OCI-LY3 (cell line): ENCODE data around the gene ELMO1.

Experiments
- H2AFZ ChIP-seq: fragments of 200-600, 300-600 bp; shearing (Covaris generic); 2 replicates; pipeline ENCODE4 v1.6.0; 2014; ENCODE audit warnings: antibody characterized with exemption, low read depth, low read length
- H3K27ac ChIP-seq: fragments of 200-600, 300-600 bp; sonication (generic); 2 replicates; pipeline ENCODE4 v1.5.1; 2014; ENCODE audit warnings: mild to moderate bottlenecking, low read length, moderate library complexity, mixed read lengths
- H3K27me3 ChIP-seq: fragments of 200-600, 300-600 bp; sonication (generic); 2 replicates; pipeline ENCODE4 v1.6.1; 2014; ENCODE audit warnings: low read depth, low read length, mixed read lengths
- H3K36me3 ChIP-seq: fragments of 200-600, 300-600 bp; sonication (generic); replicated peaks from 2 replicates; pipeline ENCODE3; 2014; ENCODE audit warnings: low read depth, low read length, mixed read lengths
- H3K4me1 ChIP-seq: fragments of 300-600, 200-600 bp; sonication (generic); 2 replicates; pipeline ENCODE4 v1.6.1; 2014; ENCODE audit warnings: low read length, mixed read lengths
- H3K4me2 ChIP-seq: fragments of 200-600, 300-600 bp; sonication (generic); 2 replicates; pipeline ENCODE4 v1.6.1; 2014; ENCODE audit warnings: low read length, mixed read lengths
- H3K4me3 ChIP-seq: fragments of 300-600, 200-600 bp; sonication (generic); 2 replicates; pipeline ENCODE4 v1.5.1; 2014; ENCODE audit warnings: antibody characterized with exemption, mild to moderate bottlenecking, low read length, moderate library complexity
- H3K79me2 ChIP-seq: fragments of 300-600, 200-600 bp; shearing (Covaris generic); 2 replicates; pipeline ENCODE4 v1.6.1; 2014; ENCODE audit warnings: mild to moderate bottlenecking, low read length, mixed read lengths
- H3K9ac ChIP-seq: fragments of 300-600, 200-600 bp; shearing (Covaris generic); 2 replicates; pipeline ENCODE4 v1.6.0; 2014; ENCODE audit warnings: mild to moderate bottlenecking, low read length, moderate library complexity
- H3K9me3 ChIP-seq: fragments of 200-600, 300-600 bp; shearing (Covaris generic); 2 replicates; pipeline ENCODE4 v1.6.1; 2014; ENCODE audit warnings: low read length, mixed read lengths; ENCODE audit not compliant: insufficient read depth
- H4K20me1 ChIP-seq: fragments of 200-600, 300-600 bp; sonication (generic); 2 replicates; pipeline ENCODE4 v1.6.1; 2016; ENCODE audit warnings: low read length, mixed read lengths; ENCODE audit not compliant: insufficient read depth
- CTCF ChIP-seq: fragments of 200-600, 300-600 bp; sonication (generic); IDR thresholded peaks from 2 replicates; pipeline ENCODE4 v1.5.1; 2014; ENCODE audit warnings: antibody characterized with exemption, low read length, low read depth
- EZH2phosphoT487 ChIP-seq: fragments of 200-600 bp; shearing (Covaris generic); IDR thresholded peaks from 2 replicates; pipeline ENCODE4 v1.6.1; 2018; ENCODE audit warnings: antibody characterized with exemption, mixed run types, low read depth

The ELMO1 gene

GRCh38 chr7:37216156-37216852 lies 232.4 kb downstream of the ELMO1 start:
- H3K9me3 ChIP-seq, result no peaks in the 10 kb centered on the region
- no peak for TF ChIP-seq CTCF
- no peak for TF ChIP-seq EZH2phosphoT487
- no peak overlapping the region for H3K4me2 ChIP-seq
- no peak overlapping the region for H2AFZ ChIP-seq
- H3K79me2 ChIP-seq, result peaks cover 51% of the 10 kb centered on the region
- H3K4me1 ChIP-seq, result peaks cover 29% of the 10 kb centered on the region
- no peak overlapping the region for H3K9ac ChIP-seq
- H3K36me3 ChIP-seq, result peaks cover 63% of the 10 kb centered on the region
- no peak overlapping the region for H3K4me3 ChIP-seq
- H3K27me3 ChIP-seq, result no peaks in the 10 kb centered on the region
- peaks cover 64% of the 10 kb centered on the region for H4K20me1 ChIP-seq
- no peak overlapping the region for H3K27ac ChIP-seq

DNA sequence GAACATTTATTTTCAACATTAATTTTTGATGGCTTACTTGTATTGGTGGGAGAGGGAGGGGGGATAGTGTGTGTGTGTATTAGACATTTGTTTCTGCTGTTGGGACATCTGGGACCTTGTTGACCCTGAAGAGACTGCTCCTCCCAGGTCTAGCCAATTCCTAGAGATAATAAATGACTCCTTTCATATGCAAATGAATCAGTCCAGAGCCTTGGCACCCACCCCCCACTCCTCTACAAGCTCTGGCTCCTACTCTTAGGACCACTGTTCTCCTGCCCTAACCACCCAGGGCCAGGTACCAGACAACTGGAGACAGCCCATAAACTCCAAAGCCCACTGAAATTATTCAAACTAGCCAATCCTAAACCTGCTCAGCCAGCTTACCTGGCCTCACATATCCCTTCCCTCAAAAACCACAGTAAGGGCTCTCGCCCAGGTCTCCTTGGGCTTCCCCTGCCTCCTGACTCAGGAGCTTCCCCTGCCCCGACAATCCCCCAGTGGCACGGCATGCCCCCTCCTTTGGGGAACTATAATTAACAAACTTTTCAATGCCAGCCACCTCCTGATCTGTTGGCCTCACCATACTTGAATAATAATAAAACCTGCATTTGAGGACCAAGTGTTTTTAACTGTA lies 233.3 kb downstream of the ELMO1 start:
- H3K4me2 ChIP-seq, result no peak overlapping the region
- no peaks in the 10 kb centered on the region for H3K27me3 ChIP-seq
- no peak overlapping the region for H3K27ac ChIP-seq
- no peak overlapping the region for H3K9ac ChIP-seq
- no peaks in the 10 kb centered on the region for H3K9me3 ChIP-seq
- H3K36me3 ChIP-seq, result peaks cover 62% of the 10 kb centered on the region
- H4K20me1 ChIP-seq, result peaks cover 68% of the 10 kb centered on the region
- H3K4me3 ChIP-seq, result no peak overlapping the region
- H3K4me1 ChIP-seq, result peaks cover 29% of the 10 kb centered on the region
- H2AFZ ChIP-seq, result no peak overlapping the region
- TF ChIP-seq CTCF (no peak), EZH2phosphoT487 (no peak)
- peaks cover 42% of the 10 kb centered on the region for H3K79me2 ChIP-seq

DNA sequence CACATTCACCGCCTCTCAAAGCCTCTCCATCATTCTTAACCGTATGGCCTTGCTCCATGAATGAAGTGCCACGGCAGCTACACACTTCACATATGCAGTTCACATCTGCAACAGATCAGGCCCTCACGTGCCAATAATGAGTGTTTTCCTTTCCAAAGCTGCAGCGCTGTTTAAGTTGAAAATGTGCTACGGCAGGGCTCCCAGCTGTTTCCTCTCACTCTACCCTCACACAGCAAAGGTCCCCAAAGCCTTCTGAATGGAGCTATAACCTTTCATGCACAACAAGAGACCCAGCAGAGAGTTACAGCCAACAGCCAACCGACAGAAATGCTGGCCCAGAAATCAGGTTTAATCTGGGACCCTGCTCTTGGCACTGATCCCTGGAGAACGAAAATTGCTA lies 236.1 kb downstream of the ELMO1 start:
- no peak overlapping the region for H3K4me3 ChIP-seq
- TF ChIP-seq EZH2phosphoT487, result no peak
- TF ChIP-seq CTCF, result no peak
- H2AFZ ChIP-seq, result no peak overlapping the region
- H3K27ac ChIP-seq, result peak overlapping the region; percentile 30
- no peaks in the 10 kb centered on the region for H3K9me3 ChIP-seq
- H3K27me3 ChIP-seq, result no peaks in the 10 kb centered on the region
- H3K4me2 ChIP-seq, result peak overlapping the region; percentile 17; the same call in 1 of the 2 replicates
- H3K36me3 ChIP-seq, result peaks cover 72% of the 10 kb centered on the region
- H4K20me1 ChIP-seq, result peaks cover 73% of the 10 kb centered on the region
- H3K9ac ChIP-seq, result no peak overlapping the region
- peaks cover 39% of the 10 kb centered on the region for H3K4me1 ChIP-seq
- H3K79me2 ChIP-seq, result peaks cover 45% of the 10 kb centered on the region

DNA sequence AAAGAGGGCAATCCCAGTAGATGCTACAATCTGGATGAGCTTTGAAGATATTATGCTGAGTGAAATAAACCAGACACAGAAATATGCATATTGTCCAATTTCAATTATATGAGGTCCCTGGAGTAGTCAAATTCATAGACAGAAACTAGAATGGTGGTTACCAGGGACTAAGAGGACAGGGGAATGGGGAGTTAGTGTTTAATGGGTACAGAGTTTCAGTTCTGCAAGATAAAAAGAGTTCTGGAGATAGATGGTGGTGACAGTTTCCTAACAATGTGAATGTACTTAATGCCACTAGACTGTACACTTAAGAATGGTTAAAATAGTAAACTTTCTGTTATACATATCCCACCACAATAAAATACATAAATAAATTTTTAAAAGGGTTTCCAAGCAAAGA lies 236.6 kb downstream of the ELMO1 start:
- Histone ChIP-seq H3K27ac (peak overlapping the region; percentile 30), H3K4me1 (peaks cover 39% of the 10 kb centered on the region)

More for the DNA sequence above, 236.6 kb downstream of the ELMO1 start:
- Histone ChIP-seq H3K27me3 (no peaks in the 10 kb centered on the region), H3K4me2 (peak overlapping the region; percentile 18), H2AFZ (no peak overlapping the region), H3K9ac (no peak overlapping the region), H4K20me1 (peaks cover 68% of the 10 kb centered on the region), H3K9me3 (no peaks in the 10 kb centered on the region), H3K4me3 (no peak overlapping the region), H3K36me3 (peaks cover 70% of the 10 kb centered on the region), H3K79me2 (peaks cover 42% of the 10 kb centered on the region)
- TF ChIP-seq CTCF (no peak), EZH2phosphoT487 (no peak)
